CD4-positive, alpha-beta T cell treated with Interleukin-6 at 100 ng/mL for 8 hours (primary cell): ENCODE measurements around the gene FOXQ1.

Experiments
- DNase-seq: peaks from one replicate; pipeline ENCODE4 v3.0.0-alpha.2; 2020; ENCODE audit warnings: mixed read lengths, low spot score

The FOXQ1 gene

DNA sequence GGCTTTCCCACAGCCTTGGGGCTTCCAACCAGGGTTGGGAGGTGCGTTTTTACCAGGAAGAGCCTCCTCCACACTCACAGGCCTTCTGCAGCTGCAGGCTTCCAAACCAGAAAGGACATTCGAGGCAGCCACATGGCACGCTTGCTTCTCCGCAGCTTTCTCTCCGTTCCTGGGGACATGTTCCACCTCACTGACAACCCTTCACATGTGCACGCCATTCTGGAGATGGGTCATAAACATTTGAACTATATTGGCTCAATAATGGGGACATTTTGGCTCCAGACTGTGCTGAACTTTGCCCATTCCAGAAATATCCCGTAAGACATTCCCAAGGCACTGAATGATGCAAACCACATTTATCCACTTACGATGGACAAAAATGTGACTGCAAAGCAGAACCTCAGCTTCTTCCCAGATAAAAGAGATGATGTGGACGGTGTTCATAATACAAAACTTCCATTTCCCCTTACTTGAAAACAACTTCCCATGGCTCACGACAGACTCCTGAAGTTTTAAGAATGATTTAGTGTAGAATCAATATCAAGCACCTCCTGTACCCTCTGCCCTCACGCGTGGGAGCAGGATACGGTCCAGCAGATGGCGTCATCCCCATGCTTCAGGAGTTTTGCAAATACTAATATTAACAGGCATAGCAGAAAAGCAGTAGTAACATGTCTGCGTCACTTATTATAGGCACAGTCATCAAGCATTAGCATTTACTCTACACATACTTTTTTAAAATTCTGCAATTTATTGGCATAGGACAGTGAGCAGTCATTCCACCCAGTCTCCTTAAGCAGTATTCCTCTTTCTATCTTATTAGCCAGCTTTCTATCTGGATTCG lies 52.1 kb downstream of the FOXQ1 start:
- DNase-seq, result no peak
